Activated naive CD4-positive, alpha-beta T cell treated with Interleukin-2 at 50 U/mL for 16 hours (primary cell): ENCODE data around the gene UBE2V1.
"Not testable (repeated sequence)": the region's sequence is repeated elsewhere in the genome, so short reads cannot be mapped to it uniquely, and the experiment has no call there.

Experiments
- DNase-seq: peaks from one replicate; pipeline ENCODE4 v3.0.0-alpha.2; 2020

The UBE2V1 gene

DNA sequence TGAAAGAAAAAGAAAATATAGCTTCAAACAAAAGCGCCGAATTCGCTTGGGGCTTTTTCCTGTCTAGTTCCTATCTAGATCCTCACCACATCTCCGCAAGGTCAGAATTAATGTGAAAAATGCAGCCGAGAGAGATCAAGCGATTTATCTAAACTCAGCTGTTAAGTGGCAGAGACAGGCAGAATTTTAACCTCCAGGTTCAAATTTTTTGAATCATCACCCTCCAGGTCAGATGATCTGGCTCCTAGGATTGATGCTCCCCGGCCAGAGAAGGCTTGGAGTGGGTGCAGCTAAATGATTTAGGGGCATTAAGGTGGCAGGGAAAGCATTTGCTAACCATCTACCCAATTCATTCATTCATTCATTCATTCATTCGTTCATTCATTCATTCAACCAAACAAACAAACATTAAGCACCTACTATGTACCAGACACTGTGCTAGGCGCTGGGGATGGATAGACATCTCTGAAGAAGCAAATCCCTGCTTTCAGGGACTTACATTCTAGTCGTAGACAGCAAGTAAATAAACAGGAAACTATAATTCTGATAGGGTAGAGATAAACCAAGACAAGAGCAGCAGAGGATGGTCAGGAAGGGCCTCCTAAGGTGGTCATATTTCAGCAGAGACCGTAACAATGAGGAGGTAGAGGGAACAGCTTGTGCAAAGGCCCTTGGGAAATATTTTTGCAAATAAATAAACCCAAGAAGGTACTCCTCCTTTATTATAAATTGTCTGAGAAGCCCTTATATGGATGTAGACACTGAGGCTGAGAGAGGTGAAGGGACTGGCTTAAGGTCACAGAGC lies 672 bp upstream of the UBE2V1 start:
- no peak for DNase-seq

DNA sequence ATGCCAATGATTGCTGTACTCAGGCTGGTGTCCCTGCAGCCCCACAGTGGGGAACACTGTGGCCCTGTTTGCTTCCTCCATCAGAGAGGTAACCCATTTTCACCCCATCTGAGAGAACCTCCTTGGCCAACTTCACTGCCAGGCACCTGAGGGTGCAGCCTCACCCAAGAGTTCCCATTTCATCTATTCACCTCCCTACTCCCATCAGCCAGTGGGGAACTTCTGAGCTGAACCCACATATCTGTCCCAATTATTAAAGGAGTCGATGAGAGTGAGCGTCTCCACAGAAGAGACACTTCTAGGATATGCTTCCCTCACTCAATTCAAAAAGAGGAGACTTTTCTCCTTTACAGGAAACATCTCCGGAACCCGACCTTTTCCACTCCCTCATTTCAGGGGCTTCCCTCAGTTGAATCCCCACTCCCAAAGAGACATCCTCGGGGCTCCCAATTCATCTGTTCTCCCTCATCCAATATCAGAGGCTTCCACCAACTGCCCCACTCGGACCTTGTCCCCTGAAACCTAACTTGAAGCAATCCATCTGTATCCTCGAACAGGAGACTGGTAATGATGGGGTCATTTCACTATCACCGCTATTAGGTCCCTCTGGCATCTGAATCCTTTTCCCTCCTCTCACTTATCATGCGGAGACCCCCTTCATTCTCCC lies 988 bp downstream of the UBE2V1 start:
- no peak for DNase-seq

DNA sequence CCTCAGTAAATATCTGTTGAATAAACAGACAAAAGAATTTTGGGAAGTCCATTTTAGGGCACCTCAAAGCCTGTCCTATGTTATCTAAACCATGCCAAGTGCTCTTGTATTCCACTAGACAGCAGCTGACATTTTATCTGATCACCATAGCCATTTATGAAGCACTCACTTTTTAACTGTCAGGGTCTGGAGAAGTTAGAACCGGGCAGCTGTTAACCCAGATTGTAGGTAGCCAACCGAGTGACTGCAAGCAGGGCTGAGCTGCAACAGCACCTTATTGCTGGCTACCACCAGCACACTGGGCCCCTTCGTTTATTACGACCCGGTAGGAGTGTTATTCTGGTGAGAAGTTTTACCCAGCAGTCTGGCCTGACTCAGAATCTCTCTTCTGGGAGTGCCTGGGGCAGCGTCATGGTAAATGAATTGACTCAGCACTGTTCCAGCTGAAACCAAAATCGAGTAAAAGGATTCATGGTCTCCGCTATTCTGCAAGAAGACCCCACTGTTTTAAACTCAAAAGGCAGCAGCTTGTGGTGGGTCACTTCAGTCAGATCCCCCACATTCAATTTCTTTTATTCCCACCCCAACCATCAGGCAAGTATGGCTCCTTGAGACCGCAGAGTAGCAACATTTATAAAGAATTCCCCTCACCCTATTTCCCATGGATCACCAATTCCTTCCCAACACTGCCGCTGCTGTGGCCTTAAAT lies 1.7 kb downstream of the UBE2V1 start:
- peak; percentile 71 for DNase-seq

DNA sequence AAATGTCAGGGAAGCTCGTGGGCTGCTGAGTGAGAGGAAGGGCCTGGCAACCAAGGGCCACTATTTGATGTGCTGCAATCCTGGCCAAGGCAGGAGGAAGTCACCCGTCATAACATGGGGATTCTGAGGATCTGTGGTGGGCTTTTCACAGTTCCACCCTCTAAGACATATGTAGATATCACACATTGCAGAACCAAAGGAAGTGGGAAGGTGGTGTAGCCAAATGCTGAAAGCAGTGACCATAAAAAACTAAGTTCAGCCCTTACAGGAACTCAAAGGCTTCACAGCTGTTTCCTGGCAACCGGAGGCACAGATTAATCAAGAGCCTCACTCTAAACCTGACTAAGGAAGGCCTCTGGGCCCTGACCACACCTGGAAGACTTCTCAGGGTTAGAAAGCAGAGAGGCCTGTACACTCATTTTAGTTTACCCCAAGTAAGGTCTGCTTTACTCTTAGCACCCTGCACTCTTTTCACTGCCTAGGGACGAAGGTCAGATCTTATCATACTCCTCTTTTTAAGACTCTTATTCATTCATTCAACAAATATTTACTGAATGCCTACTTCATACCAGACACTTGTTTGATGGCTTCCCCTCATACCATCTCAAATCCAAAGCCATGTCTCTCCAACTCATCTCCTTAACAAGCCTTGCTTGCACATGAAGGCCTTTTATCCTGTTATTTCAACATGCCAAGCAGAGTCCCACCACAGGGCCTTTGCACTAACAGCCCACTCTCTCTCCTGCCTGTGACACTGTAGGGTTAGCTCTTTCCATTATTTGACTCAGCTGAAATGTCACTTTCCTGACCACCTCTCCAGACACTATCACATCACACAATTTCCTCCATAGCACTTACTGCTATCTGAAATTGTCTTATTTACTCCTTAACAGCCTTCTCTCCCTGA lies 2.6 kb downstream of the UBE2V1 start:
- DNase-seq = peak; percentile 39

DNA sequence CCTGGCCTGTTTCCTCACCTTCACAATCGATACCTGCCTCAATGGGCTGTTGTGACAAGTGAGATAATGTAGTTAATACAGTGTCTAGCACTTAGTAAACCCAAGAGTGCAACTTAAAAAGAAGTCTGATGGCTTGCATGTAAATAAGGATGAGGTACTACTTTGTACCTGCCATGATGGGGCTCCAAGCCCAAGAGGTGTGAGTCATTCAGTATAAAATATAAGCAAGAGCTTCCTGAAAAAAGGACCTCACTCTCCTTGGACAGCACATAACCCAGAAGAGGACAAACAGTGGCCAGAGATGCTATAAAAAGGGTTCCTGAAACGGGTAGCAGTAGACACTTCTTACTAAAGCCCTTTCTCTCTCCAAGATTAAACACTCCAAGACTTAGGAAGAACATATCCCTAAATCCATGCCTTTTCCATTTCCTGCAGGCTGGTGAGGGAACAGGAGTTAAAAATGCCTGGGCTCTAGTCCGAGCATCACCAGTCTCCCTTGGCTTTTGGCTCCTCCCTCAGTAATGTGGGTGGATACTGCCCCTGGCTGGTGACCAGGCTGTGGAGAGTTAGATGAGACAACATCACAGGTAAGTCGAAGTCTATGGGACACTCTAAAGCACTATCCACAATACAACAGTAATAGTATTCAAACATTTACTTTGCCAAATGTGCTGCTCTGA lies 4.3 kb downstream of the UBE2V1 start:
- no peak for DNase-seq

DNA sequence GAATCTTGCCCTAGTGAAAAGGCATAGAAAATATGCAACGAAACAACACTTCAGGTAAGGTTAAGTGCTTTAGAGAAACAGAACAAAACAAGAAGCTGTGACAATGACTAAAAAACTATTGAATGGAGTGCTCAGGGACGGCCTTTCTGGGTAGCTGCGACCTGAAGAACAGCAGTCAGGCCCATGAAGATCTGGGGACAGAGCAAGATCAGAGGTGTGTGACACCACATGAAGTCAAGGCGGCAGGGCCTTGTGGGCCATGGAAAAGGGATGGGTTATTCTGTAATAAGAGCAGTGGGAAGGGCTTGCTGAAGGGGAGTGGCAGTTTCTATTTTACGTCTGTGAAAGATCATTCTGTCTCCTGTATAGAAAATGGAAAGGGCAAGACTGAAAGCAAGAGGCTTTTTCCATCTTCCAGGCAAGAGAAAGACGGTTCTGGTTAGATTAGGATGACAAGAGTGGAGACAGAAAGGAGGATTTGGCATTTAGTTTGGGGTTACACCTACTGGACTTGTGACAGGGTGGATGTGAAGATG lies 5.1 kb downstream of the UBE2V1 start:
- DNase-seq = no peak

DNA sequence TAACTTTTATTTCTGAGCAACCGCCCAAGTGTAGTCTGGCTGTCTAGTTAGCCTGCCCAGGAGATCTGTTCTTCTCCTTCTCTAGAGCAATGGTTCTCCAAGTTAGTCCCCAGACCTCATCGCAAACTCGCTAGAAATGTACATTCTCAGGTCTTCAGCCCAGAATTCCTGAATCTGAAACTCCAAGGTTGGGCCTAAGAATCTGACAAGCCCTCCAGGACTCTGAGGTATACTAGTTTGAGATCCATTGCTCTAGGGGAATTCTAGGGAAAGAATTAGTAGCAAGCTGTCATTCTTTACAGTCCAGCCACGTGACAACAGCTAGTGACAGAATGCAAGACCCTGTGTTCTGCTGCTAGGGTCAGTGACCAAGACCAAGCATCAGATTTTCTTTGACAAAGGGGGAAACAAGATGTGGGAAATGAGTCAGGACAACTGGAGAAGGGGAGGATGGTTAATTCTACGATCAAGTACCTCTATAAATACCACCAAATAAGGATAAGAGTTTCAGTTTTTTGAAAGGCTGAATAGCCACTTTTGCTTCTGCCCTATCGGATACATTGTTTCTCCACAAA lies 5.8 kb downstream of the UBE2V1 start:
- no peak for DNase-seq

DNA sequence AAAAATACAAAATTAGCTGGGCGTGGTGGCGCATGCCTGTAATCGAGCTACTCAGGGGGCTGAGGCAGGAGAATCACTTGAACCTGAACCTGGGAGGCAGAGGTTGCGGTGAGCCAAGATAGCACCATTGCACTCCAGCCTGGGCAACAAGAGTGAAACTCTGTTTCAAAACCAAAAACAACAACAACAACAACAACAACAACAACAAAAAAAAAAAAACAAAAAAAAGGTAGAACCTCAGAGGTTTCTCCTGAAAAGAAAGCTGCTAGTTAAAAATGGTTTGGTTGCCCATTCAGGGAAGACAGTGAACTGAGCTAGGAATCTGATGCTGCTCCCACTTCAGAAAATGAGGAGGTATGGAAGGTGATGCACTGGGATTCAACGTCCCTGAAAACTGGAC lies 6.3 kb downstream of the UBE2V1 start:
- DNase-seq = not testable (repeated sequence)

DNA sequence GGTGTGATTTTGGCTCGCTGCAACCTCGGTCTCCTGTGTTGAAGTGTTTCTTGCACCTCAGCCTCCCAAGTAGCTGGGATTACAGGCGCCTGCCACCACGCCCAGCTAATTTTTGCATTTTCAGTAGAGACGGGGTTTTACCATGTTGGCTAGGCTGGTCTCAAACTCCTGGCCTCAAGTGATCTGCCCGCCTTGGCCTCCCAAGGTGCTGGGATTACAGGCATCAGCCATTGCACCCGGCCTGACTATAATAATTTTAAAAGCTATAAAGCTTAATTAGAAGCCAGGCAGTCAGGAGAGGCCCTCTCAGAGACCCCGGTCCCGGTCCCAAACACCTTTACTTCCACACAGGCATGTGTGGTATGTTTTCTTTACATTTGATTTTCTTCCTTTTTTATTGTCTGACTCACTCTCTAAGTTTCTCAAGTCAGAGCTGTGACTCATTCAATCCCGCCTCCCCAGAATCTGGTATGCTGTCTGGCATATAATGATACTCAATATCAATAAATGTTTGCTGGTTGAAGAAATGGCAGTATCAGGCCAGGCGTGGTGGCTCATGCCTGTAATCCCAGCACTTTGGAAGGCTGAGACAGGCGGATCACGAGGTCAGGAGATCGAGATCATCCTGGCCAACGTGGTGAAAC lies 9.4 kb downstream of the UBE2V1 start:
- peak; percentile 55 for DNase-seq

DNA sequence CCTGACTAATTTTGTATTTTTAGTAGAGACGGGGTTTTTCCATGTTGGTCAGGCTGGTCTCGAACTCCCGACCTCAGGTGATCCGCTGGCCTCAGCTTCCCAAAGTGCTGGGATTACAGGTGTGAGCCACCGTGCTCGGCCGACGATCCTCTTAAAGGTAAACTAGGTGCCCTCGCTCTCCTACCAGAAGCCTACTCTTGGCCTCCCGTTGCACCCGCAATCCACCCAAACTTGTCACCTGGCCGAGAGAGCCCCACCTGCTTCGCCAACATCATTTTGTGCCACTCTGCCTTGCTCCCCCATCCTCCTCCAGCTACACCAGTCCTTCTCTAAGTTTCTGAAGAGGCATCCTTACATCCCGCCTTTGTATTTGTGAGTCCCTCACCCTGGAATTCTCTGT lies 10.4 kb downstream of the UBE2V1 start:
- not testable (repeated sequence) for DNase-seq

DNA sequence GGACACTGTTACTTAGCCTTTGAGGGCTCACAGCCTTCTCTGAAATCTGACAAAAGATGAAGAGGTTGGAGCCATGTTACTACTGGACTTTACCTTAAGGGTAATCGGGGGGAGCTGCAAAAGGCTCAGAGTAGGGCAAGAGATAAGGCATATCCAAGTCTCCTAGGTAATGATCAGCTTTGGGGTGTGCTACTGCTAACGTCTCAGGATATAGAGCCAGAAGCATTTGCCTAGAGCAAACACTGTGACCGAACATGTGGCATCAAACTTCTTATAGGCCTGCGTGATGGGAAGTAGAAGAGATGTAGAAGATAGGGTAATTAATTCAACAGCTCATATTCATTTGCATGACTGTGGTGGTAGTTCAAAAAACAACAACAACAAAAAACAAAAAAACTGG lies 11.1 kb downstream of the UBE2V1 start:
- DNase-seq = no peak

DNA sequence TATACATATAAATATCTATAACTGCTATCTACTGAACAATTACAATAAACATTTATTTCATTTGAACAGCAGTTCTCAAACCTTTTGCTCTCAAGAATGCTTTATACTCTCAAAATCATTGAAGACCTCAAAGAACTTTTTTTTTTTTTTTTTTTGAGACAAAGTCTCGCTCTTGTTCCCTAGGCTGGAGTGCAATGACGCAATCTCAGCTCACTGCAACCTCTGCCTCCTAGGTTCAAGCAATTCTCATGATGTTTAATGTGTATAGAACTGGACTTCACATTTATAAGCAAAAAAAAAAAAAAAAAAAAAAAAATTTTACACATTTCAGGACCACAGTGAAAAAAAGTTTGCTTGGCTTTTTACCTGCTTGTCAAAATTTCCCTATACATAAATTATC lies 11.7 kb downstream of the UBE2V1 start:
- no peak for DNase-seq

DNA sequence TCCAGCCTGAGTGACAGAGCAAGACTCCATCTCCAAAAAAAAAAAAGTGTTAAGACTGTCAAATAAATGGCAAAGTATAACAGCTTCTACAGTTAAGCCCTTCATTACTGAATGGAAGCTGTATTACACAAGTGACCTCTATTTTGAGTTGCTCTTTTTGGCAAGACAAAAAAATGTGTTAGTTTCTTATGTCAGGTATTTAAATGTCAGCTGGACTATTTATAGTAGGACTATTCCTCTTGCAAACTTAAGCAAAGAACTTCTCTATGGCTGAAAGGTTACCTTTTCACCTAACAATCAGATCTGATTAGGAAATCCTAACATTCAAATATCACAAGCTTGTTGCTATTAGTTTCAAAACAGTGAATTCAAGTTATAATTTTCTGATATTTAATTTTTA lies 12.4 kb downstream of the UBE2V1 start:
- no peak for DNase-seq

DNA sequence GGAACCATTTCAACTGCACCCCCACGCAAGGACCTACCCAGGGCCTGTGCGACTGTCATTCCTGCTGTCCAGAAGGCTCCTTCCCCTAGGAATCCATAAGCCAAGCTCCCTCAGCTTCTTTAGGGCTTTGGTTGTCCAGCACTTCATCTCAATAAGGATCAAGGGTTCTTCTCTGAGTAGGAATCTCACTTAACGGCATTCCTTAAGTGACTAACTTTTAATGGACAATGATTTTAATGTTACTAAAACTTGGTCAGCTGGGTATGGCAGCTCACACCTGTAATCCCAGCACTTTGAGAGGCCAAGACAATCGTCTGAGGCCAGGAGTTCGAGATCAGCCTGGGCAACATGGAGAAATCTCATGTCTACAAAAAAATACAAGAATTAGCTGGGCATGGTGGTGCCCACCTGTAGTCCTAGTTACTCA lies 13.4 kb downstream of the UBE2V1 start:
- no peak for DNase-seq

DNA sequence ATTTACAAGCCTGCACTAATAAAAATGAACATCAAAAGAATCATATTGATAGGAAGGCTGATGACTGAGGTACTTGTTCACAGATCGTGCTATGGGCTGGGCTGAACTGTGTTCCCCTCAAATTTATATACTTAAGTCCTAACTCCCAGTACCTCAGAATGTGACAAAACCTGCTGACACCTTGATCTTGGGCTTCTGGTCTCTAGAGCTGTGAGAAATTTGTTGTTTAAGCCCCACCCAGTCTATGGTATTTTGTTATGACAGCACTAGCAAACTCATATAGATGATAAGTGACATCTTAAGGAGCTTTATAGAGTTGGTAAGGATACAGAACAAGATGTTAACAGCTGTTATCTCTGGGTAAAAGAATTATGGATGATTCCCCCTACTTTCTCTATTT lies 13.8 kb downstream of the UBE2V1 start:
- no peak for DNase-seq

DNA sequence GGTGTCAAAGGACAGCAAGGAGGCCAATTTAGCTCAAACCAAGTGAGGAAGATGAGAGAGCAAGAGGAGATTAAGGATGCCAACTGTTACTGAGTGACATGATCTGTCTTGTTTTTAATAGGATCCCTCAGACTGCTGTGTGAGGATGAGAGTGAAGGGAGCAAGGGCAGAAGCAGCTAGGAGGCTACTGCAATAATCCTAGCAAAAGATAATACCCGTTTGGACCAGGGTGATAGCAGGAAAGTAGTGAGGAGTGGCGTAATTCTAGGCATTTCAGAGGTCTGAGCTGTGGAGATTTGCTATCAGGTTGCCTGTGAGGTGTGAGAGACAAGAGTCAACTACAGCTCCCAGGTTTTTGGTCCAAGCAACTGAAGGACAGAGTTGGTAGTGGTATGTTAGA lies 14.7 kb downstream of the UBE2V1 start:
- no peak for DNase-seq

DNA sequence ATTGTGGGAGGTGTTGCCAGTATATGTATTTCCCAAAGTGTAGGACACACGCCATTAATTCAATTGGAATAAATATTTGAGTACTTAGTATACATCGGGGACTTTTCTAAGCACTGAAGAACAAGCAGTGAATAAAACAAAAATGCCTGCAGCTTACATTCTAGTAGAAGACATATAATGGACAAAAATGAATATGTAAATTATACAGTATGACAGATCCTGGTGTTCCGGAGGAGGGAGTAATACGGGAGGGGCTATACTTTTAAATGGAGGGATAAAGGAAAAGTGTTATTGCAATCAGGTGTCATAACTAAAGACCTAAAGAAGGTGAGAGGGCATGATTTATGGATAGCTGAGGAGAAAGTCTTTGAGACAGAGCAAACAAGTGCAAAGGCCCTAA lies 15.1 kb downstream of the UBE2V1 start:
- DNase-seq = no peak

DNA sequence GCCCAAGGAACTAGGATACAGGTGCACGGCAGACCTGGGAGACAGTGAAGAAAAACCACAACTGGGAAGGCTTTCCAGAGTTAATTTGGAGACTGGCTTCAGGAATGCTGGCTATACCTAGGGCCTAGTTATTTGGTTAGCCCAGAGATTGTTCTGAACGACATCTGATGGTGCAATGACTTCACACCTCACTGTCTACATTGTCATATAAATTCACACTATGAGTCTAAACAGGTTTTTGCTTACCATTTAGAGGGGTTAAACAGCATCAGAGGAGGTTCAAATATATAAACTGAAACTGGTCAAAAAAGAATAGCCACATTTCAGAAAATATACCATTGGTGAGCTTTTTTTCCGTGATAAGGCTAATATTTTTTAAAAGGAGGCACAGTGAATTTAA lies 16.7 kb downstream of the UBE2V1 start:
- no peak for DNase-seq

DNA sequence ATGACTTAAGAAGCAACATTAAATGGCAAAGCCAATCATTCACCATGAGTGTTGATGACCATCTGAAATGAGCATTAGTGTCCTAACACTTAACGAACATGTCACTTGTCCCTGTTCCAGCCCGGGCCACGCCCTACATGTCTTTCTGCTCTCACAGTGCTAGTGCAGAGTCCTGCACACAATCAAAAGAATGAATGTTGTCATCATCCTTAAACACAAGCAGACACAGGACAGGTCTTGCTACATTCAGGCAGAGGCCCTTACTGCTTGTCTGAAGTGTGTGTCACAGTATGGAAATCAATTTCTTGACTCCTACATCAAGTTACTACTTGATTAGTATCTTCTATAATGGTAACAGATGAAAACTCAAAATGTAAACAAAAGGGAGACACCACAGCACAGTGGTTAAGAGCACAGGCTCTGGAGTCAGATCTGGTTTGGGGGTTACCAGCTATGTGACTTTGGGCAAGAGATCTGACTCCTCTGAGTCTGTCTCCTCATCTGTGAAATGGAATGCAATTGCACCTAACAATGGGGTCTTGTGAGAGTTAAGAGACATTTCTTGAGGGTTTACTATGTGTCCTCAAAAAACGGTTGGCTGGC lies 17.4 kb downstream of the UBE2V1 start:
- no peak for DNase-seq

DNA sequence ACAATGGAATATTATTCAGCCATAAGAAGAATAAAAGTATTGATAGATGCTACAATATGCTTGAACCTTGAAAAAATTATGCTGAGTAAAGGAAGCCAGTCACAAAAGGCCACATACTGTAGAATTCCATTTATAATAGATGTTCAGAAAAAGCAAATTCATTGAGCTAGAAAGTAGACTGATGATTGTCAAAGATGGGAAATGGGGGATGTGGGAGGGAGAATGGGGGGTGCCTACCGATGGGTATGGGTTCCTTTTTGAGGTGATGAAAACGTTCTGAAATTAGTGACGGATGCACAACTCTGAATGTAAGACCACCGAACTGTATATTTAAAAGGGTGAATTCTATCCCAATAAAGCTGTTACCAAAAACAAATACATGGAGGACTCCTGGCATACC lies 18.4 kb downstream of the UBE2V1 start:
- no peak for DNase-seq

DNA sequence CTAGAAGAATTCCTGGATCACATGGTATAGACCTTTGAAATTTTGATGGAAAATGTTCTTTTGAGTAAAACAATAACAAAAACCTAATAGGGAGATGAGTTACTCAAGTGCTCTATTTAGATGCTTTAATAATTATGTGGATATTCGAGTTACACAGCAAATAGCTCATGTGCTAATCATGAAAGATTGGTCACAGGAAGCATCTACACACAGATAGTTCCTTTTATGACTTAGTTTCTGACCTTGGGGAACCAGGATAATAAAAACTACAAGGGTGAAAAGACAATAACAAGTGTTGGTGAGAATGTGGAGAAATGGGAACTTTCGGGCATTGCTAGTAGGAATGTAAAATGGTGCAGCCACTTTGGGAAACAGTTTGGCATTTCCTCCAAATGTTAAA lies 19.7 kb downstream of the UBE2V1 start:
- DNase-seq = no peak
